Central memory CD8-positive, alpha-beta T cell (primary cell): Measurements from ENCODE around the gene FGF12.

Experiments used
- ATAC-seq: fragments of 150-1000 bp; cut with Tn5 transposase; replicated peaks from 2 replicates; pipeline ENCODE4 v1.10.0; 2022; ENCODE audit warnings: mild to moderate bottlenecking, moderate FRiP score, moderate number of reproducible peaks; ENCODE audit not compliant: poor library complexity, severe bottlenecking; ENCODE audit errors: extremely low read depth
- DNase-seq, 2 donors: peaks; one replicate each; pipeline ENCODE4 v3.0.0; 2021; ENCODE audit warnings: low spot score in 2 of 2
- H3K27ac Mint-ChIP-seq: one replicate; pipeline ENCODE4 v1.8.0; 2022; ENCODE audit warnings: low read depth, mild to moderate bottlenecking, moderate library complexity, mixed read lengths
- H3K27me3 Mint-ChIP-seq: one replicate; pipeline ENCODE4 v1.8.0; 2022; ENCODE audit warnings: mixed read lengths
- H3K36me3 Mint-ChIP-seq: one replicate; pipeline ENCODE4 v1.8.0; 2022; ENCODE audit warnings: mild to moderate bottlenecking, moderate library complexity, mixed read lengths; ENCODE audit not compliant: insufficient read depth
- H3K4me1 Mint-ChIP-seq: one replicate; pipeline ENCODE4 v1.8.0; 2022; ENCODE audit warnings: mixed read lengths
- H3K4me3 Mint-ChIP-seq: one replicate; pipeline ENCODE4 v1.8.0; 2022; ENCODE audit warnings: mild to moderate bottlenecking, moderate library complexity, mixed read lengths
- H3K9me3 Mint-ChIP-seq: one replicate; pipeline ENCODE4 v1.8.0; 2022; ENCODE audit warnings: mixed read lengths

FGF12 gene

GRCh38 chr3:192655040-192655439 lies 72.3 kb downstream of the FGF12 start:
- no peak for DNase-seq
- Mint-ChIP-seq H3K36me3 (no peaks in the 10 kb centered on the region), H3K27me3 (no peaks in the 10 kb centered on the region), H3K9me3 (peaks cover 12% of the 10 kb centered on the region), H3K4me1 (no peaks in the 10 kb centered on the region), H3K27ac (no peak overlapping the region), H3K4me3 (no peak overlapping the region)
- no peak for ATAC-seq

GRCh38 chr3:192653862-192654261 lies 73.5 kb downstream of the FGF12 start:
- Mint-ChIP-seq H3K4me1 (no peaks in the 10 kb centered on the region), H3K27ac (no peak overlapping the region), H3K27me3 (no peaks in the 10 kb centered on the region), H3K4me3 (no peak overlapping the region), H3K36me3 (no peaks in the 10 kb centered on the region), H3K9me3 (peaks cover 12% of the 10 kb centered on the region)
- DNase-seq (no peak), ATAC-seq (no peak)

- ATAC-seq, result no peak
- no peaks in the 10 kb centered on the region for H3K4me1 Mint-ChIP-seq
- H3K36me3 Mint-ChIP-seq, result no peaks in the 10 kb centered on the region
- no peak for DNase-seq
- peaks cover 12% of the 10 kb centered on the region for H3K9me3 Mint-ChIP-seq
- no peaks in the 10 kb centered on the region for H3K27me3 Mint-ChIP-seq
- no peak overlapping the region for H3K4me3 Mint-ChIP-seq
- H3K27ac Mint-ChIP-seq, result no peak overlapping the region
These were observed 74.6 kb downstream of the FGF12 start for GRCh38 chr3:192652727-192653126.

GRCh38 chr3:192651836-192652512 lies 75.4 kb downstream of the FGF12 start:
- ATAC-seq (no peak), DNase-seq (no peak)
- H3K4me3 Mint-ChIP-seq, result no peak overlapping the region
- no peaks in the 10 kb centered on the region for H3K36me3 Mint-ChIP-seq
- H3K27me3 Mint-ChIP-seq, result no peaks in the 10 kb centered on the region
- no peak overlapping the region for H3K27ac Mint-ChIP-seq
- H3K9me3 Mint-ChIP-seq, result peaks cover 12% of the 10 kb centered on the region
- no peaks in the 10 kb centered on the region for H3K4me1 Mint-ChIP-seq

GRCh38 chr3:192645437-192645836 lies 81.9 kb downstream of the FGF12 start:
- Mint-ChIP-seq H3K4me1 (no peaks in the 10 kb centered on the region), H3K4me3 (no peak overlapping the region), H3K27me3 (no peaks in the 10 kb centered on the region), H3K9me3 (peaks cover 17% of the 10 kb centered on the region), H3K27ac (no peak overlapping the region), H3K36me3 (no peaks in the 10 kb centered on the region)
- ATAC-seq, result no peak
- no peak for DNase-seq

- no peak for DNase-seq
These were observed 84.7 kb downstream of the FGF12 start for GRCh38 chr3:192642651-192643050.

GRCh38 chr3:192641919-192642318 lies 85.4 kb downstream of the FGF12 start:
- Mint-ChIP-seq H3K4me1 (no peaks in the 10 kb centered on the region), H3K27me3 (no peaks in the 10 kb centered on the region), H3K27ac (no peak overlapping the region), H3K4me3 (no peak overlapping the region), H3K9me3 (peaks cover 17% of the 10 kb centered on the region), H3K36me3 (no peaks in the 10 kb centered on the region)
- DNase-seq, result no peak
- ATAC-seq, result no peak

More at GRCh38 chr3:192642651-192643050, 84.7 kb downstream of the FGF12 start:
- Mint-ChIP-seq H3K27me3 (no peaks in the 10 kb centered on the region), H3K36me3 (no peaks in the 10 kb centered on the region), H3K4me3 (no peak overlapping the region), H3K9me3 (peaks cover 17% of the 10 kb centered on the region), H3K27ac (no peak overlapping the region), H3K4me1 (no peaks in the 10 kb centered on the region)
- ATAC-seq, result no peak

GRCh38 chr3:192639987-192640386 lies 87.4 kb downstream of the FGF12 start:
- Mint-ChIP-seq H3K27me3 (no peaks in the 10 kb centered on the region), H3K9me3 (peaks cover 10% of the 10 kb centered on the region), H3K4me3 (no peak overlapping the region), H3K27ac (no peak overlapping the region), H3K4me1 (no peaks in the 10 kb centered on the region), H3K36me3 (no peaks in the 10 kb centered on the region)
- ATAC-seq (no peak), DNase-seq (no peak)

GRCh38 chr3:192637803-192638202 lies 89.5 kb downstream of the FGF12 start:
- no peak overlapping the region for H3K27ac Mint-ChIP-seq
- no peaks in the 10 kb centered on the region for H3K36me3 Mint-ChIP-seq
- DNase-seq (no peak), ATAC-seq (no peak)
- no peaks in the 10 kb centered on the region for H3K4me1 Mint-ChIP-seq
- H3K4me3 Mint-ChIP-seq, result no peak overlapping the region
- peaks cover 10% of the 10 kb centered on the region for H3K9me3 Mint-ChIP-seq
- H3K27me3 Mint-ChIP-seq, result no peaks in the 10 kb centered on the region

- DNase-seq (no peak), ATAC-seq (no peak)
These were observed 90.6 kb downstream of the FGF12 start for GRCh38 chr3:192636517-192637444.

GRCh38 chr3:192629429-192629828 lies 97.9 kb downstream of the FGF12 start:
- H3K4me1 Mint-ChIP-seq, result no peaks in the 10 kb centered on the region
- H3K36me3 Mint-ChIP-seq, result no peaks in the 10 kb centered on the region
- no peak for ATAC-seq
- DNase-seq, result no peak
- H3K4me3 Mint-ChIP-seq, result no peak overlapping the region
- H3K27ac Mint-ChIP-seq, result no peak overlapping the region
- no peaks in the 10 kb centered on the region for H3K27me3 Mint-ChIP-seq
- H3K9me3 Mint-ChIP-seq, result peaks cover 15% of the 10 kb centered on the region

More at GRCh38 chr3:192636517-192637444, 90.6 kb downstream of the FGF12 start:
- H3K27me3 Mint-ChIP-seq, result no peaks in the 10 kb centered on the region
- no peak overlapping the region for H3K4me3 Mint-ChIP-seq
- peaks cover 6% of the 10 kb centered on the region for H3K9me3 Mint-ChIP-seq
- no peaks in the 10 kb centered on the region for H3K36me3 Mint-ChIP-seq
- H3K4me1 Mint-ChIP-seq, result no peaks in the 10 kb centered on the region
- no peak overlapping the region for H3K27ac Mint-ChIP-seq

GRCh38 chr3:192621909-192622308 lies 105.4 kb downstream of the FGF12 start:
- Mint-ChIP-seq H3K9me3 (peaks cover 6% of the 10 kb centered on the region), H3K36me3 (no peaks in the 10 kb centered on the region), H3K4me1 (no peaks in the 10 kb centered on the region), H3K4me3 (no peak overlapping the region), H3K27me3 (no peaks in the 10 kb centered on the region), H3K27ac (no peak overlapping the region)
- ATAC-seq (no peak), DNase-seq (no peak)

GRCh38 chr3:192620275-192620674 lies 107.1 kb downstream of the FGF12 start:
- no peak for ATAC-seq
- H3K27ac Mint-ChIP-seq, result no peak overlapping the region
- no peaks in the 10 kb centered on the region for H3K4me1 Mint-ChIP-seq
- no peak for DNase-seq
- peaks cover 11% of the 10 kb centered on the region for H3K9me3 Mint-ChIP-seq
- no peak overlapping the region for H3K4me3 Mint-ChIP-seq
- H3K36me3 Mint-ChIP-seq, result no peaks in the 10 kb centered on the region
- H3K27me3 Mint-ChIP-seq, result no peaks in the 10 kb centered on the region
